GM23338 (cell line): Measurements from ENCODE around the gene SLC2A6. TPM values are rescaled to one million over a fixed set of nuclear protein-coding genes. Genes with fewer than 3 reads are reported as not detected.

Experiments
- ATAC-seq: fragments of 200-7000 bp; cut with Tn5 transposase; 3 replicates; pipeline ENCODE4 v1.9.1; 2020
- DNase-seq: peaks from one replicate; pipeline ENCODE4 v3.0.0-alpha.2; 2015; ENCODE audit warnings: low spot score
- H2AFZ ChIP-seq: fragments of 200-600 bp; sonication (generic); 2 replicates; pipeline ENCODE4 v1.8.0; 2016; ENCODE audit warnings: antibody characterized with exemption, mild to moderate bottlenecking, moderate library complexity
- H3F3A ChIP-seq: fragments of 200-600 bp; sonication (generic); replicated peaks from 2 replicates; pipeline ENCODE4 v1.8.0; 2017; ENCODE audit warnings: antibody characterized with exemption, mixed run types, low read depth
- H3K27ac ChIP-seq: fragments of 200-600 bp; sonication (generic); 2 replicates; pipeline ENCODE4 v1.6.1; 2016; ENCODE audit warnings: low read depth
- H3K27me3 ChIP-seq: fragments of 200-600 bp; sonication (generic); 2 replicates; pipeline ENCODE4 v1.8.0; 2016; ENCODE audit warnings: mild to moderate bottlenecking, mixed run types, moderate library complexity; ENCODE audit not compliant: insufficient read depth
- H3K36me3 ChIP-seq: fragments of 200-600 bp; sonication (generic); 2 replicates; pipeline ENCODE4 v1.8.0; 2016; ENCODE audit warnings: mild to moderate bottlenecking; ENCODE audit not compliant: insufficient read depth
- H3K4me1 ChIP-seq: fragments of 200-600 bp; sonication (generic); 2 replicates; pipeline ENCODE4 v1.8.0; 2016; ENCODE audit warnings: mild to moderate bottlenecking, moderate library complexity; ENCODE audit not compliant: insufficient read depth
- H3K4me2 ChIP-seq: fragments of 200-600 bp; sonication (generic); 2 replicates; pipeline ENCODE4 v1.7.1; 2017; ENCODE audit warnings: mixed run types
- H3K4me3 ChIP-seq: fragments of 200-600 bp; sonication (generic); 2 replicates; pipeline ENCODE4 v1.6.1; 2016; ENCODE audit warnings: mixed run types
- H3K79me2 ChIP-seq: fragments of 200-600 bp; sonication (generic); replicated peaks from 2 replicates; pipeline ENCODE4 v1.8.0; 2017; ENCODE audit warnings: mild to moderate bottlenecking; ENCODE audit not compliant: insufficient read depth
- H3K9me2 ChIP-seq: fragments of 200-600 bp; sonication (generic); 2 replicates; pipeline ENCODE4 v1.8.0; 2017; ENCODE audit not compliant: insufficient read depth
- H4K20me1 ChIP-seq: fragments of 200-600 bp; sonication (generic); replicated peaks from 2 replicates; pipeline ENCODE4 v1.8.0; 2017; ENCODE audit warnings: mild to moderate bottlenecking; ENCODE audit not compliant: insufficient read depth
- H3K27ac Mint-ChIP-seq: 2 replicates; pipeline ENCODE4 v1.8.0; 2020; ENCODE audit warnings: inconsistent platforms, mild to moderate bottlenecking, moderate library complexity, mixed read lengths
- H3K27me3 Mint-ChIP-seq: 3 replicates; pipeline ENCODE4 v1.8.0; 2022; ENCODE audit warnings: low read depth, mild to moderate bottlenecking, moderate library complexity, mixed read lengths, inconsistent platforms; ENCODE audit not compliant: insufficient read depth, poor library complexity
- H3K36me3 Mint-ChIP-seq: 3 replicates; pipeline ENCODE4 v1.8.0; 2021; ENCODE audit warnings: low read depth, mild to moderate bottlenecking, inconsistent platforms, moderate library complexity, mixed read lengths
- H3K4me1 Mint-ChIP-seq: 3 replicates; pipeline ENCODE4 v1.8.0; 2020; ENCODE audit warnings: mild to moderate bottlenecking, inconsistent platforms, mixed read lengths
- H3K4me3 Mint-ChIP-seq: 3 replicates; pipeline ENCODE4 v1.8.0; 2021; ENCODE audit warnings: moderate library complexity, mild to moderate bottlenecking, inconsistent platforms, mixed read lengths
- H3K9me3 Mint-ChIP-seq: 3 replicates; pipeline ENCODE4 v1.8.0; 2020; ENCODE audit warnings: moderate library complexity, mild to moderate bottlenecking, inconsistent platforms, mixed read lengths
- CREB1 ChIP-seq: fragments of 250-450 bp; sonication (Bioruptor Pico); IDR thresholded peaks from 2 replicates; pipeline ENCODE4 v1.5.0; 2020; ENCODE audit warnings: low read depth, mild to moderate bottlenecking, moderate library complexity
- CTCF ChIP-seq, 2 experiments: fragments of 200-600 bp in 1 of 2; sonication (generic) in 1 of 2; conservative IDR thresholded peaks; 2 replicates each; pipeline versions ENCODE4 v1.5.1 to v1.6.1; 2016 to 2017; ENCODE audit warnings: antibody characterized with exemption in 2 of 2, low read depth in 2 of 2, mild to moderate bottlenecking in 2 of 2, moderate library complexity in 1 of 2
- EZH2 ChIP-seq: fragments of 200-600 bp; sonication (generic); IDR thresholded peaks from one replicate; pipeline ENCODE4 v1.8.0; 2017; ENCODE audit warnings: antibody characterized with exemption, mild to moderate bottlenecking, low read depth; ENCODE audit not compliant: unreplicated experiment
- EZH2phosphoT487 ChIP-seq: fragments of 200-600 bp; sonication (generic); IDR thresholded peaks from one replicate; pipeline ENCODE4 v1.8.1; 2018; ENCODE audit warnings: antibody characterized with exemption; ENCODE audit not compliant: unreplicated experiment
- JUNB ChIP-seq: IDR thresholded peaks from one replicate; pipeline ENCODE4 v1.6.1; 2016; ENCODE audit warnings: antibody characterized with exemption; ENCODE audit not compliant: unreplicated experiment
- POLR2AphosphoS5 ChIP-seq: IDR thresholded peaks from 2 replicates; pipeline ENCODE4 v1.6.1; 2016; ENCODE audit warnings: antibody characterized with exemption, low read depth
- REST ChIP-seq: IDR thresholded peaks from one replicate; pipeline ENCODE4 v1.6.1; 2018; ENCODE audit warnings: antibody characterized with exemption; ENCODE audit not compliant: unreplicated experiment
- STAT1 ChIP-seq: IDR thresholded peaks from one replicate; pipeline ENCODE4 v1.6.1; 2016; ENCODE audit warnings: antibody characterized with exemption; ENCODE audit not compliant: unreplicated experiment
- ZNF114 ChIP-seq: fragments of 250-450 bp; sonication (Bioruptor Pico); IDR thresholded peaks from 2 replicates; pipeline ENCODE4 v1.5.0; 2020; ENCODE audit warnings: mild to moderate bottlenecking, moderate library complexity
- ZNF331 ChIP-seq: fragments of 250-450 bp; sonication (Bioruptor Pico); IDR thresholded peaks from 2 replicates; pipeline ENCODE4 v1.5.0; 2020; ENCODE audit warnings: low read depth, mild to moderate bottlenecking, moderate library complexity
- polyA plus RNA-seq: library from polyadenylated mRNA; unstranded; fragments of >200 nt; fragmentation: Nextera tagmentation; extraction: Ambion mirVana; gene quantifications from 2 replicates; pipeline ENCODE4 v1.2.1, GENCODE V29; 2016
- total RNA-seq: library from RNA; depleted of rRNA; stranded (reverse); fragments of >200 nt; shearing (Covaris generic); gene quantifications from 2 replicates; pipeline ENCODE4 v1.2.3, GENCODE V29; 2014

Gene SLC2A6
- total and polyA plus RNA-seq, 2 experiments from 2014 or later, result 17.5 to 39.3 TPM

- Mint-ChIP-seq H3K27ac (no peak overlapping the region), H3K4me1 (peaks cover 8% of the 10 kb centered on the region), H3K4me3 (no peak overlapping the region), H3K9me3 (no peaks in the 10 kb centered on the region), H3K36me3 (peaks cover 9% of the 10 kb centered on the region; the same call in 2 of the 3 replicates), H3K27me3 (peaks cover 3% of the 10 kb centered on the region)
- peaks cover 16% of the 10 kb centered on the region for H3K79me2 ChIP-seq
- H3K36me3 ChIP-seq, result peaks cover 3% of the 10 kb centered on the region; the same call in 1 of the 2 replicates
- ATAC-seq, result no peak
- H2AFZ ChIP-seq, result no peak overlapping the region
- H3K4me2 ChIP-seq, result no peak overlapping the region
- no peak overlapping the region for H3K27ac ChIP-seq
- peaks cover 2% of the 10 kb centered on the region; the same call in 1 of the 2 replicates for H3F3A ChIP-seq
- no peak for TF ChIP-seq POLR2AphosphoS5
- H3K27me3 ChIP-seq, result no peaks in the 10 kb centered on the region
- no peak overlapping the region for H3K4me3 ChIP-seq
- peaks cover 8% of the 10 kb centered on the region for H3K4me1 ChIP-seq
- DNase-seq, result no peak
- no peaks in the 10 kb centered on the region for H3K9me2 ChIP-seq
- peaks cover 8% of the 10 kb centered on the region; the same call in 1 of the 2 replicates for H4K20me1 ChIP-seq
Measured at GRCh38 chr9:133475292-133476012, 3.4 kb downstream of the SLC2A6 start.

- Histone ChIP-seq H3K9me2 (no peaks in the 10 kb centered on the region), H3K27me3 (no peaks in the 10 kb centered on the region)
- TF ChIP-seq EZH2 (no peak), CREB1 (CRISPR knock-in tag) (no peak), ZNF114 (CRISPR knock-in tag) (no peak), REST (no peak), EZH2phosphoT487 (no peak), STAT1 (no peak), CTCF (conservative IDR thresholded peaks at IDR 0.05; ENCODE audit: low read depth in 2 of 2) (no peak), ZNF331 (CRISPR knock-in tag) (no peak), JUNB (no peak)
Measured at GRCh38 chr9:133474853-133475252, 4.0 kb downstream of the SLC2A6 start.

More at GRCh38 chr9:133474853-133475252, 4.0 kb downstream of the SLC2A6 start:
- Histone ChIP-seq H4K20me1 (peaks cover 8% of the 10 kb centered on the region; the same call in 1 of the 2 replicates), H3K79me2 (peaks cover 16% of the 10 kb centered on the region), H3F3A (peaks cover 2% of the 10 kb centered on the region; the same call in 1 of the 2 replicates), H3K36me3 (peaks cover 3% of the 10 kb centered on the region; the same call in 1 of the 2 replicates), H3K4me1 (peaks cover 8% of the 10 kb centered on the region), H3K4me3 (no peak overlapping the region), H3K27ac (no peak overlapping the region), H2AFZ (no peak overlapping the region), H3K4me2 (no peak overlapping the region)
- Mint-ChIP-seq H3K4me3 (no peak overlapping the region), H3K27ac (no peak overlapping the region), H3K27me3 (peaks cover 8% of the 10 kb centered on the region), H3K36me3 (peaks cover 9% of the 10 kb centered on the region; the same call in 2 of the 3 replicates), H3K9me3 (no peaks in the 10 kb centered on the region), H3K4me1 (peaks cover 6% of the 10 kb centered on the region; the same call in 2 of the 3 replicates)
- no peak for DNase-seq
- no peak for ATAC-seq
